ENCODE results near the gene ASXL1.
"Not testable (repeated sequence)": the region's sequence is repeated elsewhere in the genome, so short reads cannot be mapped to it uniquely, and the experiment has no call there.

The ASXL1 gene

DNA sequence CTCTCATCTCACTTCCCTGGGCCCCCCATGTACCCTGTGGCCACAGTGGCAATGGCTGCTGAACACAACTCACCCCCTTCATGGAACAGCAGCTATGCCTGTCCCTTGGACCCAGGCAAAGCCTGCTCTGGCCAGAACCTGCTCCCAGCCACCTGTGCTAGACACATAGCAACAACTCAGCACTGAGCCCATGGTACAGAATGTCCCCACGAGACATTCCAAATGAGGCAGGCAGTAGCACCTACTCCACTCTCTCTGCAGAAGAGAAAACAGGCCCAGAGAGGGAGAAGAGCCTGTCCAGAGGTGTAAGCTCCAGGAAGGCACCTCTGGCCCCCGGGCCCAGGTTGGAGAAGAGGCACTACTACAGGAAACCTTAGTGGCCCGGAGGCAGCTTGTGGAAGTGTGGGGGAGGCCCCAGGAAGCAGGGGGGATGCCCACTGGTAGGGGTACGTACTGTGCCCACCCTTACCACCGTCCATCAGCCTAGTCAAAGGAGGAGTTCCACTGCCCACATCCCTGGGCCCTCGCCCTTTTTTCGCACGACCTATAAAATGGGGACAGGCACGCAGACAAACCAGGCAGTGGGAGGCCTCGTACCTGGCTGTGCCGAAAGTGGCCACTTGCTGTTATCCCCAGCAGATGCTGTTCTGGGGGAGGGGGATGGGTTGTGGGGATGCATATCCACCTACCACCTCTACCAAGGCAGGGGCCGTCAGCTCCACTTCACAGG is 97.2 kb downstream of the ASXL1 start:
- no peak for DNase-seq

GRCh38 chr20:32455901-32456701 is 98.0 kb downstream of the ASXL1 start:
- DNase-seq = no peak

DNA sequence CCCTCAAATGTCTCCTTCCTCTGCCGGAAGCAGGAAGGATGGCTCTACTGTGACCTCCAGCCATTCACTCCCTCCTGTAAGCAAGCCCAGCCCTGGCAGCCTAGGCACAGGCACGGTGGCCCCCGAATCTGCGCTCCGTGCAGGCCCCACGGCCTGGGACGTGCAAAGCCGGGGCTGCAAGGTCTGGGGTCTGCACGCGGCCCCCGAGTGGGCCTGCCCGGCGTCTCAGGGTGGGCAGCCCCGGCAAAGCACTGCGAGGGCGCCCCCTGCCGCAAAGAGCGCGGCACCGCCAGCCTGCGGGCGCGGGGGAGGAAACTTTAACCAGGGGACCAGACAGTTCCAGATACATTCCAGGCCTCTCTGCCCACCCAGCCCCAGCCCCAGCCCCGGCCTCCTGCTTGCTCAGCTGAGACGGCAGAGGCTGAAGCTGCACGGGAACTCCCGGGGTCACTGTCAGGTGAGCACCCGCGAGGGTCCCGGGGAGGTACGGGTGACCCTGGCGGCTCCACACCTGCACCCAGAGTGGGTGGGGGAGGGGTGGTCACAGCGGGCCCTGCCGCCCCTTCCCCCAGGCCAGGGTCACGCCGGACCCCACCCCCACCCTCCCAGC is 98.8 kb downstream of the ASXL1 start:
- no peak for DNase-seq

DNA sequence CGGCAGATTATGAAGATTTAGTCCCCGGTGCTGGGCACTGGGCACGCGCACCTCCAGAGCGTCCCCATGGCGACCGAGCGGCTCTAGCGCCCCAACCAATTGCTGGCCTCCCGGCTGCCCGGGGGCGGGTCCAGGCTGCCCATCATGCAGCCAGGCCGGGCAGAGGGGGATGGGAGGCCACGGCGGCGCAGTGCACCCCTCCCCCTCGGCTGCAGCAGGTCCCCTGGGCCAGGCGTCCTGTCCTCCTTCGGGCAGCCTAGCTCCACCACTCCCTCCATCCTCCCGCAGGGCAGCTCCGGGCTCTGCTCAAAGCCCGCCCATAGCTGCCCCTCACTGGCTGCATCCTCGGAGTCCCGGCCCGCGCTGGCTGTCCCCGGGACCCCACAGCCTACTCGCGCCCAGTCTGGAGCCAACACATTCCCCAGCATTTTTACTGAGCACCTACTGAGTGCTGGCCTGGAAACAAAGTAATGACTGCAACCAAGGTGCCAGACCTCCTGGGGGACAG is 99.4 kb downstream of the ASXL1 start:
- no peak for DNase-seq

- no peak for DNase-seq
These were observed 100.1 kb downstream of the ASXL1 start for GRCh38 chr20:32458061-32458836.

DNA sequence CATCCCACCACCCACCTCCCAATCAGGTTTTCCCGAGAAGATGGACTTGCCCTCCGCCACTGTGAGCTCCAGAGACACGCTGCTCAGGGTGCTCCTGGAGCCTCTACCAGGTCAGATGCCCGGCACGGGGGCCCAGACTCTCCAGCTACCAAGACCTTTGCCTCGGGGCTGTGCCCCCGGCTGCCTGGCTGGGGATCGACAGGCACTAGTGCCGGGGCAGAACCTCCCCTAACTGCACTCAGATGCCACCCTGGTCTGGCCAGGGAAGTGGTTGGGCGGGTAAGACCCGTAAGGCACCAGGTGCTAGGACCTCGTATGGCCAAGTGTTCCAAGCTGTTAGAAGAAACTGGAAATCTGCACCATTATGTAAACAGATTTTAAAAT is 100.7 kb downstream of the ASXL1 start:
- no peak for DNase-seq

GRCh38 chr20:32460231-32460630 is 102.1 kb downstream of the ASXL1 start:
- no peak for DNase-seq

GRCh38 chr20:32460683-32461320 is 102.7 kb downstream of the ASXL1 start:
- no peak for DNase-seq

DNA sequence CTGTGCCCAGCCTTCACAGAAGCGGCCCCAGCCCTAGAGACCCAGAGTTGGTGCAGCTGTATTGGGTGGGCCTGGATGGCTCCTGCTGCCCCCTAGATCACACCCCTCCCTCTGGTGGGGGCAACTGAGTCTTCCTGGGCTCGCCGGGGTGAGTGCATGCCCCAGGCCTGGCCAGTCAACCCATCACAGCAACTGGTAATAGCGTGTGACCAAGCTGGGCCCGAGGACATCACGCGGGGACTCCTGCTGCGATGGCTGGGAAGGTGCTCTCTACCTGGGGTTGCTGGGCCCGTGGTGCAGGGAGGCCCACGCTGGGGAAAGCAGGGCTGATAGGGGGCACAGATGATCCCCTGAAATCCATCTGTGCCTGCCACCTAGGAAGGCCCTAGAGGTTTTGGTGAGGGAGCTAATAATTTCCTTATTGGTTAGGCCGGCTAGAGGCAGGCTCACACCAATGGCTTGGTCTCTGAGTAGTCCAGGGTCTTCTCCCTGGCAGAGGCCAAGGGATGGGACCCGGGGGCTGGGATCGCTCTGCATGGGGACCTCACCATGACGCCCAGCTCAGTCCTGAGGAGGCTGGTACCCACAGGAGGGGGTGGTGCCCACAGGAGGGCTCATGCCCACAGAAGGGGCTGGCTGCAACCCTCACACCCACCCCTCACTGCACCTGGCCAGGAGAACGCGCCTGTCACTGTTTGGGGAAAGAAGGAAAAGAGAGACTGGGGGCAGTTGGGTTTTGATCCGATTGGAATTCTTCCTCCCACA is 103.9 kb downstream of the ASXL1 start:
- no peak for DNase-seq

DNA sequence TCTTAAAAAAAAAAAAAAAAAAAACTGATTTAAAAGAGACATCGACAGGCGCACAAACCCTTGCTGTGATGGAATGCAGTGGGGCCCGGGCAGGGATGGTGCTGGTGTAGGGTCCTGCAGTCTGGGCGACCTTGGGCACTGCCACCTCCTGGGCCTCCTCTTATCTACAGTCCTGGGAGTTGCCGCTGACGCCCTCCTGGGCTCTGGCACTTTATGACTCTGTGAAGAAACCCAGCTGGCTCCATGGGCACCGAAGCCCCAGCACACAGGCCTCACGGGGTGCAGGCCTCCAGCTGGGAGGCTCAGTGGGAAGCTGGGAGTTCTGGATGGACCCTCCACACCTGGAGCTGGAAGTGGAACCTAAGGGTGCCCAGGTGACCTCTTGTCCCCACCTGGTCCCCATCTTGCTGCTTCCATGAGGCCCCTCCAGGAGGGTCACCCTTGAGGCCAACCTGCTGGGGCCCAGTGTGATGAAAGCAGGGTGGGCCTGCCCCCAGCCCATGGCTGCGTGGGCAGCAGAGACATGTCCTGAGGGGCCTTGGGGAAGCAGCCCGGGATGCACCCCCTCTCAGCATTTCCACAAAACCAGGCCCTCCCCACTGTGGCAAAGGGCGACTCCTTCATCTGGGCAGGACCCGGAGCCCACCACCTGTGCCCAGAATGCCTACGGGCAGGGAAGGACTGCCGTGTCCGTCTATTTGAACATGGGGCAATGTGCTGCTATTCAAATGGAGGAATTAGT is 104.9 kb downstream of the ASXL1 start:
- DNase-seq = no peak

DNA sequence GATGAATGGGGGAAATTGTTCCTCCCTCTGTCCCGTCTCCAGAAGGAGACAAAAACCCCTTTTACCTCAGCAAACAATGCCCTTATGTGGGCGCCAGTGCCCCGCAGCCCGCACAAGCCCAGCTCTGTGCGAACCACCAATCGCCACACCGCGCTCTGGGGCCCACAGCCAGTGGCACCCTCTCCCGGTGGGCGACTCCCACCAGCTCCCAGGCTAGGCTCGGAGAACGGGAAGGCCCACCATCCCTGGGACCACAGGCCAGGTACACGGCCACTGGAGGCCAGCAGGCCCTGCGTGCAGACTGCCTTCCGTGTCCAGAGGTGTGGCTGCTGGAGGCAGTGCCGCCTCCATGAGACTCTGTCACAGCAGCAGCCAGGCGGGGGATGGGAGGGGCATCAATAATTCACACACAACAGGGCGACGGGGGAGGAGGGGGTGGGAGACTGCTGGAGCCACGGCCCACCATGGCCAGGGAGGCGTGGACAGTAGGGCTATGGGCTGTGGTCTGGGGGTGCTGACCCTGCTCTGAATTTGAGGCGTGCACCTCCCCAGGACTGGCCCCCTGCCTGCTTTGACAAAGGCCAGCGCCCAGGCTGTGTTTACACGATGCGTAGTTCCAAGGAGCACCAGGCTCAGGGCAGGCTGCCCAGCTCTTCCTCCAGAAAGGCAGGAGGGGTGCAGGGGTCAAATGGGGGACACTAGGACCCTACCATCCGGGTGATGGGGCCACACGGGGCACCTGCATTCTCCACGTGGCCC is 105.7 kb downstream of the ASXL1 start:
- no peak for DNase-seq

- no peak for DNase-seq
These were observed 106.4 kb downstream of the ASXL1 start for GRCh38 chr20:32464401-32465091.

GRCh38 chr20:32465092-32465900 is 107.2 kb downstream of the ASXL1 start:
- DNase-seq = no peak

DNA sequence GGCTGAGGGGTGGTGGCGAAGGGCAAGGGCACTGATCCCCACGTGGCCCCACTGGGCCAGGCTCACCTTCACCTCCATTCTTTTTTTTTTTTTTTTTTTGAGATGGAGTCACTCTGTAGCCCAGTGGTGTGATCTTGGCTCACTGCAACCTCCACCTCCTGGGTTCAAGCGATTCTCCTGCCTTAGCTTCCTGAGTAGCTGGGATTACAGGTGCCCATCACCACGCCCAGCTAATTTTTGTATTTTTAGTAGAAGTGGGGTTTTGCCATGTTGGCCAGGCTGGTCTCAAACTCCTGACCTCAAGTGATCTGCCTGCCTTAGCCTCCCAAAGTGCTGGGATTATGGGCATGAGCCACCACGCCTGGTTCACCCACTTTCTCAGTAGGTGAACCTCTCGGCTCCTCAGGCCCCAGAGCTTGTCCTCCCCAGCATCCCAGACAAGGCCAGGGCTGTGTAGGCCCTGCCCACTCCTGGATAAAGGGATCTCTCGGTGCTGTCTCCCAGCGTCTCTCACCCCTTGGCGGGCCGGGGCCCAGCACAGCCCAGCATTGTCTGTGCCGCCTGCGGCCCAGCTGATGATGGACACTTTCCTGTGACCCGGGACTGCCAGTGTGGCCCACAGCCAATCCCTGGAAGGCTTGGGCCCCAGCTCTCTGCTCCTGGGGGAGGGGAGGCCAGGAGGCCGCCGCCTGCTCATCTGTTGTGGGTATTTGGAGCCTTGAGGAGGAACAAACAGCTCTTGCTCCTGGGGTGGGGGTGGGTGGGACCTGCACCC is 108.0 kb downstream of the ASXL1 start:
- not testable (repeated sequence) for DNase-seq

GRCh38 chr20:32466739-32467505 is 108.8 kb downstream of the ASXL1 start:
- no peak for DNase-seq

- DNase-seq = no peak
These were observed 109.6 kb downstream of the ASXL1 start for GRCh38 chr20:32467506-32468312.

All from hematopoietic multipotent progenitor cell treated with erythropoietin and hydrocortisone succinate and interleukin-3 and kit ligand, for 8 days (in vitro differentiated cells).